Measurements from ENCODE around the gene NOS3. TPM values are rescaled to one million over a fixed set of nuclear protein-coding genes. Genes with fewer than 3 reads are reported as not detected.

The NOS3 gene
- total and polyA plus RNA-seq, 5 donors from 2014 or later = 3.2 to 10.7 (median 7.4) TPM

- no peaks in the 10 kb centered on the region for H3K27me3 Mint-ChIP-seq
- H3K27ac Mint-ChIP-seq = no peak overlapping the region
- peaks cover 0 to 5% (median 0%) of the 10 kb centered on the region in 4 donors for H3K4me1 Mint-ChIP-seq
- peaks cover 7% of the 10 kb centered on the region for H3K36me3 ChIP-seq (ENCODE audit: control insufficient read depth, insufficient read depth, low read length)
- no peaks in the 10 kb centered on the region for H3K27me3 ChIP-seq (ENCODE audit: control insufficient read depth, insufficient read depth, low read length)
- no peaks in the 10 kb centered on the region for H3K4me1 ChIP-seq (ENCODE audit: control insufficient read depth, insufficient read depth, low read length, poor library complexity, severe bottlenecking)
- no peak overlapping the region for H3K4me3 ChIP-seq (ENCODE audit: low read depth, low read length)
- no peak overlapping the region for H3K27ac ChIP-seq (ENCODE audit: insufficient read depth, low read length, poor library complexity, severe bottlenecking)
- ATAC-seq (ENCODE audit: low read depth in 2 of 2) (no peak), DNase-seq (no peak)
- H3K9me3 Mint-ChIP-seq = no peaks in the 10 kb centered on the region
- H3K4me3 Mint-ChIP-seq = no peak overlapping the region
- H3K9me3 ChIP-seq (ENCODE audit: control insufficient read depth in 2 of 2, low read length in 2 of 2) = no peaks in the 10 kb centered on the region
- peaks cover 4% of the 10 kb centered on the region for H3K36me3 Mint-ChIP-seq
Measured at GRCh38 chr7:151045262-151045661, 54.4 kb downstream of the NOS3 start.

- Histone ChIP-seq H3K27ac (ENCODE audit: insufficient read depth, low read length, poor library complexity, severe bottlenecking) (no peak overlapping the region), H3K9me3 (ENCODE audit: control insufficient read depth in 2 of 2, low read length in 2 of 2) (no peaks in the 10 kb centered on the region), H3K4me1 (ENCODE audit: control insufficient read depth, insufficient read depth, low read length, poor library complexity, severe bottlenecking) (peaks cover 2% of the 10 kb centered on the region), H3K27me3 (ENCODE audit: control insufficient read depth, insufficient read depth, low read length) (no peaks in the 10 kb centered on the region), H3K36me3 (ENCODE audit: control insufficient read depth, insufficient read depth, low read length) (peaks cover 7% of the 10 kb centered on the region), H3K4me3 (ENCODE audit: low read depth, low read length) (no peak overlapping the region)
- H3K4me3 Mint-ChIP-seq = no peak overlapping the region
- ATAC-seq (ENCODE audit: low read depth in 2 of 2) = no peak
- H3K27me3 Mint-ChIP-seq = no peaks in the 10 kb centered on the region
- H3K27ac Mint-ChIP-seq = peak overlapping the region in 1 of 3 donors; percentile 62
- no peak for DNase-seq
- peaks cover 4% of the 10 kb centered on the region for H3K36me3 Mint-ChIP-seq
- H3K9me3 Mint-ChIP-seq = no peaks in the 10 kb centered on the region
- peaks cover 0 to 5% (median 0%) of the 10 kb centered on the region in 4 donors for H3K4me1 Mint-ChIP-seq
Measured at GRCh38 chr7:151045967-151046366, 55.1 kb downstream of the NOS3 start.

- H3K4me1 ChIP-seq (ENCODE audit: control insufficient read depth, insufficient read depth, low read length, poor library complexity, severe bottlenecking) = peaks cover 6% of the 10 kb centered on the region
- no peak for ATAC-seq (ENCODE audit: low read depth in 2 of 2)
- H3K27ac ChIP-seq (ENCODE audit: insufficient read depth, low read length, poor library complexity, severe bottlenecking) = no peak overlapping the region
- Mint-ChIP-seq H3K9me3 (no peaks in the 10 kb centered on the region), H3K4me3 (peak overlapping the region in 1 of 4 donors; percentile 52), H3K27me3 (no peaks in the 10 kb centered on the region), H3K36me3 (peaks cover 4% of the 10 kb centered on the region), H3K4me1 (peaks cover 0 to 5% (median 0%) of the 10 kb centered on the region in 4 donors), H3K27ac (no peak overlapping the region)
- no peak for DNase-seq
- no peaks in the 10 kb centered on the region for H3K9me3 ChIP-seq (ENCODE audit: control insufficient read depth in 2 of 2, low read length in 2 of 2)
- H3K4me3 ChIP-seq (ENCODE audit: low read depth, low read length) = no peak overlapping the region
- no peaks in the 10 kb centered on the region for H3K27me3 ChIP-seq (ENCODE audit: control insufficient read depth, insufficient read depth, low read length)
- H3K36me3 ChIP-seq (ENCODE audit: control insufficient read depth, insufficient read depth, low read length) = peaks cover 7% of the 10 kb centered on the region
Measured at GRCh38 chr7:151046603-151047573, 56.1 kb downstream of the NOS3 start.

- Histone ChIP-seq H3K27me3 (ENCODE audit: control insufficient read depth, insufficient read depth, low read length) (no peaks in the 10 kb centered on the region), H3K9me3 (ENCODE audit: control insufficient read depth in 2 of 2, low read length in 2 of 2) (no peaks in the 10 kb centered on the region), H3K36me3 (ENCODE audit: control insufficient read depth, insufficient read depth, low read length) (no peaks in the 10 kb centered on the region), H3K4me3 (ENCODE audit: low read depth, low read length) (no peak within 1 kb of the TSS), H3K4me1 (ENCODE audit: control insufficient read depth, insufficient read depth, low read length, poor library complexity, severe bottlenecking) (peaks cover 10% of the 10 kb centered on the region), H3K27ac (ENCODE audit: insufficient read depth, low read length, poor library complexity, severe bottlenecking) (no peak within 1 kb of the TSS)
- Mint-ChIP-seq H3K4me3 (peak within 1 kb of the TSS in 1 of 4 donors; percentile 52), H3K36me3 (peaks cover 10% of the 10 kb centered on the region), H3K4me1 (peaks cover 0 to 8% (median 5%) of the 10 kb centered on the region in 4 donors), H3K27ac (peak within 1 kb of the TSS in 1 of 3 donors; percentile 63), H3K9me3 (no peaks in the 10 kb centered on the region), H3K27me3 (no peaks in the 10 kb centered on the region)
- ATAC-seq (ENCODE audit: low read depth in 2 of 2) = no peak
- no peak for DNase-seq
Measured at GRCh38 chr7:151047976-151048815, 57.4 kb downstream of the NOS3 start, which contains the start of gene ASIC3. Gene ASIC3, plus strand, starts transcription at chr7:151048531. Its CDS starts 355 bp downstream, at chr7:151048886.

- no peak overlapping the region for H3K27ac Mint-ChIP-seq
Measured at GRCh38 chr7:151048911-151049463, 58.2 kb downstream of the NOS3 start.

GRCh38 chr7:151051108-151051507, 60.3 kb downstream of the NOS3 start:
- peaks cover 11% of the 10 kb centered on the region for H3K4me1 ChIP-seq (ENCODE audit: control insufficient read depth, insufficient read depth, low read length, poor library complexity, severe bottlenecking)
- H3K27ac ChIP-seq (ENCODE audit: insufficient read depth, low read length, poor library complexity, severe bottlenecking) = no peak overlapping the region
- ATAC-seq (ENCODE audit: low read depth in 2 of 2) = peak; percentile 66 to 75
- H3K4me3 Mint-ChIP-seq = no peak overlapping the region
- no peaks in the 10 kb centered on the region for H3K9me3 ChIP-seq (ENCODE audit: control insufficient read depth in 2 of 2, low read length in 2 of 2)
- no peaks in the 10 kb centered on the region for H3K36me3 ChIP-seq (ENCODE audit: control insufficient read depth, insufficient read depth, low read length)
- no peaks in the 10 kb centered on the region for H3K9me3 Mint-ChIP-seq
- peaks cover 12% of the 10 kb centered on the region for H3K36me3 Mint-ChIP-seq
- DNase-seq = peak; percentile 25 to 76 (median 62)
- H3K27ac Mint-ChIP-seq = no peak overlapping the region
- H3K4me1 Mint-ChIP-seq = peaks cover 0 to 17% (median 6%) of the 10 kb centered on the region in 4 donors
- H3K27me3 Mint-ChIP-seq = no peaks in the 10 kb centered on the region
- H3K4me3 ChIP-seq (ENCODE audit: low read depth, low read length) = no peak overlapping the region
- no peaks in the 10 kb centered on the region for H3K27me3 ChIP-seq (ENCODE audit: control insufficient read depth, insufficient read depth, low read length)

More at GRCh38 chr7:151048911-151049463, 58.2 kb downstream of the NOS3 start:
- ATAC-seq (ENCODE audit: low read depth in 2 of 2) (no peak), DNase-seq (no peak)
- Histone ChIP-seq H3K36me3 (ENCODE audit: control insufficient read depth, insufficient read depth, low read length) (no peaks in the 10 kb centered on the region), H3K4me1 (ENCODE audit: control insufficient read depth, insufficient read depth, low read length, poor library complexity, severe bottlenecking) (peaks cover 11% of the 10 kb centered on the region), H3K27me3 (ENCODE audit: control insufficient read depth, insufficient read depth, low read length) (no peaks in the 10 kb centered on the region), H3K9me3 (ENCODE audit: control insufficient read depth in 2 of 2, low read length in 2 of 2) (no peaks in the 10 kb centered on the region), H3K27ac (ENCODE audit: insufficient read depth, low read length, poor library complexity, severe bottlenecking) (no peak overlapping the region), H3K4me3 (ENCODE audit: low read depth, low read length) (no peak overlapping the region)
- Mint-ChIP-seq H3K27me3 (no peaks in the 10 kb centered on the region), H3K4me3 (no peak overlapping the region), H3K9me3 (no peaks in the 10 kb centered on the region), H3K4me1 (peaks cover 0 to 12% (median 5%) of the 10 kb centered on the region in 4 donors), H3K36me3 (peaks cover 10% of the 10 kb centered on the region)

GRCh38 chr7:151053096-151053495, 62.3 kb downstream of the NOS3 start:
- Histone ChIP-seq H3K4me1 (ENCODE audit: control insufficient read depth, insufficient read depth, low read length, poor library complexity, severe bottlenecking) (peaks cover 21% of the 10 kb centered on the region), H3K9me3 (ENCODE audit: control insufficient read depth in 2 of 2, low read length in 2 of 2) (no peaks in the 10 kb centered on the region), H3K27ac (ENCODE audit: insufficient read depth, low read length, poor library complexity, severe bottlenecking) (no peak overlapping the region), H3K27me3 (ENCODE audit: control insufficient read depth, insufficient read depth, low read length) (no peaks in the 10 kb centered on the region), H3K36me3 (ENCODE audit: control insufficient read depth, insufficient read depth, low read length) (no peaks in the 10 kb centered on the region), H3K4me3 (ENCODE audit: low read depth, low read length) (no peak overlapping the region)
- DNase-seq (peak in 1 of 3 donors; percentile 44), ATAC-seq (ENCODE audit: low read depth in 2 of 2) (no peak)
- Mint-ChIP-seq H3K4me3 (peak overlapping the region in 1 of 4 donors; percentile 55), H3K36me3 (peaks cover 12% of the 10 kb centered on the region), H3K27ac (no peak overlapping the region), H3K27me3 (no peaks in the 10 kb centered on the region), H3K9me3 (peaks cover 0 to 1% (median 0%) of the 10 kb centered on the region in 7 donors), H3K4me1 (peaks cover 0 to 35% (median 9%) of the 10 kb centered on the region in 4 donors)

All from CD4-positive, CD25-positive, alpha-beta regulatory T cell (primary cell).